ENCODE measurements around the gene NSG1. TPM values are rescaled to one million over a fixed set of nuclear protein-coding genes. Genes with fewer than 3 reads are reported as not detected.

The NSG1 gene
- total RNA-seq, 2 donors from 2014 or later: 17.1 to 88.8 TPM

GRCh38 chr4:4362991-4363697, 23.8 kb upstream of the NSG1 start:
- TF ChIP-seq POLR2AphosphoS5 (IDR thresholded peaks at IDR 0.05) (no peak), CTCF (IDR thresholded peaks at IDR 0.05) (no peak), POLR2A (IDR thresholded peaks at IDR 0.05) (no peak)
- no peak overlapping the region for H3K4me3 ChIP-seq
- no peaks in the 10 kb centered on the region for H3K36me3 ChIP-seq
- H3K4me1 ChIP-seq (replicated peaks): no peaks in the 10 kb centered on the region
- intact Hi-C loops (cut with DNase I): no loop called here
- H3K9me3 ChIP-seq: no peaks in the 10 kb centered on the region
- no peak for DNase-seq (ENCODE audit: low spot score)
- WGBS: 82% methylated on average over 16 of the region's 16 CpGs
- no peaks in the 10 kb centered on the region for H3K27me3 ChIP-seq (replicated peaks; ENCODE audit: insufficient read depth)
- no peak overlapping the region for H3K27ac ChIP-seq

GRCh38 chr4:4364061-4364460, 22.8 kb upstream of the NSG1 start:
- no peak for DNase-seq (ENCODE audit: low spot score)
- Histone ChIP-seq H3K4me3 (no peak overlapping the region), H3K9me3 (no peaks in the 10 kb centered on the region), H3K4me1 (replicated peaks) (no peaks in the 10 kb centered on the region), H3K27ac (no peak overlapping the region), H3K36me3 (no peaks in the 10 kb centered on the region), H3K27me3 (replicated peaks; ENCODE audit: insufficient read depth) (no peaks in the 10 kb centered on the region)
- intact Hi-C loops (cut with DNase I): no loop called here
- 69% methylated on average over 3 of the region's 3 CpGs for WGBS
- TF ChIP-seq CTCF (IDR thresholded peaks at IDR 0.05) (no peak), POLR2A (IDR thresholded peaks at IDR 0.05) (no peak), POLR2AphosphoS5 (IDR thresholded peaks at IDR 0.05) (no peak)

- H3K4me1 ChIP-seq (replicated peaks): no peaks in the 10 kb centered on the region
- WGBS: 70% methylated on average over 9 of the region's 9 CpGs
- H3K9me3 ChIP-seq: no peaks in the 10 kb centered on the region
- H3K36me3 ChIP-seq: no peaks in the 10 kb centered on the region
- H3K4me3 ChIP-seq: no peak overlapping the region
- no peak for DNase-seq (ENCODE audit: low spot score)
- H3K27me3 ChIP-seq (replicated peaks; ENCODE audit: insufficient read depth): no peaks in the 10 kb centered on the region
- no peak for TF ChIP-seq POLR2AphosphoS5 (IDR thresholded peaks at IDR 0.05)
- TF ChIP-seq CTCF (IDR thresholded peaks at IDR 0.05): no peak
- no peak for TF ChIP-seq POLR2A (IDR thresholded peaks at IDR 0.05)
- H3K27ac ChIP-seq: no peak overlapping the region
- intact Hi-C loops (cut with DNase I): no loop called here
These were observed 22.3 kb upstream of the NSG1 start for GRCh38 chr4:4364486-4365208.

- Histone ChIP-seq H3K9me3 (no peaks in the 10 kb centered on the region), H3K27ac (no peak overlapping the region), H3K36me3 (no peaks in the 10 kb centered on the region), H3K4me3 (no peak overlapping the region), H3K4me1 (replicated peaks) (no peaks in the 10 kb centered on the region), H3K27me3 (replicated peaks; ENCODE audit: insufficient read depth) (no peaks in the 10 kb centered on the region)
- DNase-seq (ENCODE audit: low spot score): no peak
- WGBS: 81% methylated on average over 11 of the region's 11 CpGs
- intact Hi-C loops (cut with DNase I): no loop called here
- no peak for TF ChIP-seq POLR2A (IDR thresholded peaks at IDR 0.05)
- no peak for TF ChIP-seq POLR2AphosphoS5 (IDR thresholded peaks at IDR 0.05)
- TF ChIP-seq CTCF (IDR thresholded peaks at IDR 0.05): no peak
These were observed 17.9 kb upstream of the NSG1 start for GRCh38 chr4:4368809-4369580.
